Transverse colon (tissue), 4 donors: ENCODE results near the gene ENAM. TPM values are rescaled to one million over a fixed set of nuclear protein-coding genes. Genes with fewer than 3 reads are reported as not detected.

Experiments used
- DNase-seq: peaks from one replicate; pipeline ENCODE4 v3.0.0-alpha.2; 2019
- H3K27ac ChIP-seq, 4 donors: fragments of 200-600 bp; sonication (generic); 2 replicates each; pipeline ENCODE4 v1.5.1; 2016 to 2018; ENCODE audit warnings: inconsistent platforms in 4 of 4
- H3K27me3 ChIP-seq: fragments of 200-600 bp; sonication (generic); 2 replicates; pipeline ENCODE4 v1.5.1; 2017; ENCODE audit warnings: inconsistent platforms
- H3K36me3 ChIP-seq, 4 donors: fragments of 200-600 bp; sonication (generic); 2 replicates each; pipeline ENCODE4 v1.5.1; 2017 to 2019; ENCODE audit warnings: inconsistent platforms in 4 of 4
- H3K4me1 ChIP-seq, 4 donors: fragments of 200-600 bp; sonication (generic); 2 replicates each; pipeline ENCODE4 v1.5.1; 2017 to 2020; ENCODE audit warnings: inconsistent platforms in 4 of 4
- H3K4me3 ChIP-seq, 4 donors: fragments of 200-600 bp; sonication (generic); 1 replicate in 1 of 4; 2 replicates in 3 of 4; pipeline versions ENCODE4 v1.5.1 to v1.6.1; 2017 to 2019; ENCODE audit warnings: inconsistent platforms in 4 of 4
- H3K9me3 ChIP-seq, 2 donors: fragments of 200-600 bp; sonication (generic); 2 replicates each; pipeline ENCODE4 v1.5.1; 2017 to 2019; ENCODE audit warnings: inconsistent platforms in 2 of 2
- CTCF ChIP-seq, 5 experiments: fragments of 200-600 bp in 3 of 5; fragments of 450-650 bp in 2 of 5; sonication (generic) in 3 of 5; IDR thresholded peaks; 1 replicate in 2 of 5; 2 replicates in 3 of 5; pipeline ENCODE4 v1.5.1; 2016 to 2017; ENCODE audit warnings: antibody characterized with exemption in 5 of 5, inconsistent platforms in 3 of 5, mild to moderate bottlenecking in 2 of 5, moderate library complexity in 1 of 5
- EP300 ChIP-seq: sonication (generic); formaldehyde crosslinking; IDR thresholded peaks from one replicate; pipeline ENCODE4 v1.6.1; 2017; ENCODE audit warnings: antibody characterized with exemption, low read depth
- POLR2A ChIP-seq: fragments of 450-650 bp; IDR thresholded peaks from one replicate; pipeline ENCODE4 v1.6.1; 2016; ENCODE audit warnings: antibody characterized with exemption, mild to moderate bottlenecking, moderate library complexity
- POLR2AphosphoS5 ChIP-seq, 3 donors: sonication (generic); formaldehyde crosslinking; IDR thresholded peaks; one replicate each; pipeline ENCODE4 v1.6.1; 2016; ENCODE audit warnings: antibody characterized with exemption in 3 of 3
- WGBS, 2 donors: methylation state at CpG; one replicate each; pipeline ENCODE4 v1.1.5; 2018; ENCODE audit warnings: low coverage in 1 of 2; 5-methylcytosine and 5-hydroxymethylcytosine counted together
- in situ Hi-C, 4 donors: fragments of 200-750 bp; cut with MboI; loops; one replicate each; pipeline versions ENCODE4 v1.15.0 to v1.15.1; 2017; ENCODE audit warnings: low sequenced_read_pairs in 3 of 4, low pct_ligation_motif_present in 1 of 4, low pct_unique_long_range_greater_than_20kb in 1 of 4
- intact Hi-C: fragments of 100-400 bp; cut with DNase I; formaldehyde crosslinking; loops from one replicate; pipeline ENCODE4 v1.15.1; 2023; ENCODE audit warnings: low total_unique reads
- total RNA-seq, 4 donors: library from RNA; depleted of rRNA; stranded (reverse); fragments of >200 nt; gene quantifications; one replicate each; pipeline ENCODE4 v1.1.0, GENCODE V29; 2016

The ENAM gene
- total RNA-seq, 4 donors from 2014 or later = not detected

- H3K27ac ChIP-seq = no peak overlapping the region
- intact Hi-C loops = no loop called here
- in situ Hi-C loops = no loop called here
- H3K27me3 ChIP-seq = no peaks in the 10 kb centered on the region
- no peak overlapping the region for H3K4me3 ChIP-seq
- no peak for TF ChIP-seq EP300
- no peak for TF ChIP-seq CTCF (IDR thresholded peaks at IDR 0.05)
- TF ChIP-seq POLR2A = no peak
- TF ChIP-seq POLR2AphosphoS5 (IDR thresholded peaks at IDR 0.05) = no peak
- 77 to 86% methylated on average over 2 of the region's 2 CpGs for WGBS, 2 donors
- H3K36me3 ChIP-seq = no peaks in the 10 kb centered on the region
- H3K4me1 ChIP-seq = no peaks in the 10 kb centered on the region
- no peaks in the 10 kb centered on the region for H3K9me3 ChIP-seq
- DNase-seq = no peak
Observed at GRCh38 chr4:70586841-70587240, 41.7 kb upstream of the ENAM start.

GRCh38 chr4:70589785-70590184 is 38.8 kb upstream of the ENAM start:
- H3K4me1 ChIP-seq = no peaks in the 10 kb centered on the region
- H3K36me3 ChIP-seq = no peaks in the 10 kb centered on the region
- no peaks in the 10 kb centered on the region for H3K9me3 ChIP-seq
- in situ Hi-C loops (no loop called here), intact Hi-C loops (no loop called here)
- H3K27ac ChIP-seq = no peak overlapping the region
- no peak overlapping the region for H3K4me3 ChIP-seq
- DNase-seq = no peak
- H3K27me3 ChIP-seq = no peaks in the 10 kb centered on the region
- no peak for TF ChIP-seq POLR2A
- no peak for TF ChIP-seq EP300
- TF ChIP-seq POLR2AphosphoS5 (IDR thresholded peaks at IDR 0.05) = no peak
- no peak for TF ChIP-seq CTCF (IDR thresholded peaks at IDR 0.05)

- no peak within 1 kb of the TSS for H3K4me3 ChIP-seq
- no peak for TF ChIP-seq POLR2A
- no peak for TF ChIP-seq CTCF (IDR thresholded peaks at IDR 0.05)
- TF ChIP-seq POLR2AphosphoS5 (IDR thresholded peaks at IDR 0.05) = no peak
- no peak for TF ChIP-seq EP300
Observed at GRCh38 chr4:70591955-70592582, 36.5 kb upstream of the ENAM start, which contains the start of gene AMBN. AMBN (plus strand) TSS chr4:70592256; CDS start chr4:70592359, 103 bp downstream.

GRCh38 chr4:70594196-70594595 is 34.3 kb upstream of the ENAM start:
- Histone ChIP-seq H3K4me3 (no peak overlapping the region), H3K4me1 (no peaks in the 10 kb centered on the region), H3K36me3 (no peaks in the 10 kb centered on the region), H3K27ac (no peak overlapping the region), H3K27me3 (no peaks in the 10 kb centered on the region), H3K9me3 (no peaks in the 10 kb centered on the region)
- intact Hi-C loops = no loop called here
- in situ Hi-C loops = no loop called here
- no peak for TF ChIP-seq CTCF (IDR thresholded peaks at IDR 0.05)
- TF ChIP-seq EP300 = no peak
- no peak for TF ChIP-seq POLR2AphosphoS5 (IDR thresholded peaks at IDR 0.05)
- TF ChIP-seq POLR2A = no peak
- DNase-seq = no peak

More at GRCh38 chr4:70591955-70592582, 36.5 kb upstream of the ENAM start, which contains the start of gene AMBN:
- no peaks in the 10 kb centered on the region for H3K9me3 ChIP-seq
- H3K4me1 ChIP-seq = no peaks in the 10 kb centered on the region
- H3K27me3 ChIP-seq = no peaks in the 10 kb centered on the region
- H3K27ac ChIP-seq = no peak within 1 kb of the TSS
- in situ Hi-C loops = no loop called here
- no peak for DNase-seq
- intact Hi-C loops = no loop called here
- 68 to 81% methylated on average over 5 of the region's 5 CpGs for WGBS, 2 donors
- no peaks in the 10 kb centered on the region for H3K36me3 ChIP-seq
